GM12892 (cell line): Measurements from ENCODE around the gene NKD2.

Source experiments
- POLR2A ChIP-seq: IDR thresholded peaks from 2 replicates; pipeline ENCODE4 v1.6.1; 2011; ENCODE audit warnings: low read depth, low read length, control low read depth
- POLR2AphosphoS5 ChIP-seq: IDR thresholded peaks from 2 replicates; pipeline ENCODE4 v1.6.1; 2011; ENCODE audit warnings: low read depth, low read length, control low read depth

- TF ChIP-seq POLR2AphosphoS5 (no peak), POLR2A (no peak)
Measured at GRCh38 chr5:1075555-1075881, 66.9 kb downstream of the NKD2 start.
